KOPT-K1 (cell line): ENCODE results near the gene RNF212B.
A peak's percentile ranks its signal among the peaks of the same experiment; 100 is the strongest.
"Not testable (repeated sequence)": the region's sequence is repeated elsewhere in the genome, so short reads cannot be mapped to it uniquely, and the experiment has no call there.

Experiments
- H3K27ac ChIP-seq: fragments of 200-600 bp; sonication (generic); 2 replicates; pipeline ENCODE4 v1.5.1; 2016; ENCODE audit warnings: antibody characterized with exemption, mild to moderate bottlenecking, low read depth, low read length; ENCODE audit not compliant: poor library complexity, severe bottlenecking
- H3K36me3 ChIP-seq: fragments of 200-600 bp; sonication (generic); 2 replicates; pipeline ENCODE4 v1.5.1; 2017; ENCODE audit warnings: antibody characterized with exemption, mild to moderate bottlenecking, low read length, moderate library complexity; ENCODE audit not compliant: insufficient read depth
- H3K9me3 ChIP-seq: fragments of 200-600 bp; sonication (generic); 2 replicates; pipeline ENCODE4 v1.5.1; 2017; ENCODE audit warnings: antibody characterized with exemption, low read length, mild to moderate bottlenecking; ENCODE audit not compliant: insufficient read depth, poor library complexity, severe bottlenecking

RNF212B gene

DNA sequence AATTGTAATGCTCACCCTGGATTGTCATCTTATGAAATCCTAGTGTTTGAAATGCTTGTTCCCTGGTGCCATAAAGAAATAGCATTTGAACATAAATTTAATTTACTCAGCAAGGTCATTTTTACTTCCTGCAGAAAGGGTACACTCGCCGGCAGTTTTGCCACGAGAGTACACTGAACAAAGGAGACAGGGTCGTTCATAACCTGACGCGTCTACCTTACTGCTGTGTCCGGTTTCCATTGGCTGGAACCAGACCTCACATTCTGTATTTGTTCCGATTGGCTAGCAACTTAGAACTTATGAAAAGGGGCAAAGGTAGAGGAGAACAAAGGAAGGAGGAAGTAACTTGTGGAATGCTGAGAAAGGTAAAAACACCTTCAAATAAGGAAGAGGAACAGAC lies 23.1 kb downstream of the RNF212B start:
- not testable (repeated sequence) for H3K36me3 ChIP-seq, H3K9me3 ChIP-seq, H3K27ac ChIP-seq

DNA sequence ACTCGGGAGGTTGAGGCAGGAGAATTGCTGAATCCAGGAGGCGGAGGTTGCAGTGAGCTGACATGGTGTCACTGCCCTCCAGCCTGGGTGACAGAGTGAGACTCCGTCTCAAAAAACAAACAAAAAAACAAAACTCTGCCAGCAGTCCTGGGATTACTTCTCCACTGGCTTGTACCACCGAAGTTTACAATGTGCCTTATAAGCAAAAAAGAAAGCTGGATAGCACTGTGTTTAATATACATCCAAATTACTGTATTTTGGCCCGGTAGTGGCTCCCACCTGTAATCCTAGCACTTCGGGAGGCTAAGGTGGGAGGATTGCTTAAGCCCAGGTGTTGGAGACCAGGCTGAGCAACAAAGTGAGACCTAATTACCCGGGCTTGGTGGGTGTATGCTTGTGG lies 31.5 kb downstream of the RNF212B start:
- H3K27ac ChIP-seq = no peak overlapping the region
- H3K36me3 ChIP-seq = no peaks in the 10 kb centered on the region
- H3K9me3 ChIP-seq = no peaks in the 10 kb centered on the region

DNA sequence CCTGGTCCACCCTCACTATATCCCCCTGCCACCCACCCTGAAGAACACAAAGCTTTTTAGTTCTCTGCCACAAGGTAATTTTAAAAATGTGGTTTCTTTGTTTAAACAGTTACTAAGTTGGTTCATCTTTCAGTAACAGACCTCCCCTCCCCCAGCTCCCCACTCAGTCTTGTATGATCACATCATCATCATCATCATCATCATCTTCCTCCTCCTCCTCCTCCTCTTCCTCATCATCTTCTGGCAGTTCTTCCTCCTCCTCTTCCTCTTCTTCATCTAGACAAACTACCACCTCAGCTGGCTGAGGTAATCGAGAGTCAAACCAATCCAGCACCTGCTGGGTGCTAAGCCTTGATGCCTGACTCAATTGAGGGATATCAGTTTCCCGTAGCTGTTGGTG lies 37.7 kb downstream of the RNF212B start:
- H3K27ac ChIP-seq = no peak overlapping the region
- no peaks in the 10 kb centered on the region for H3K9me3 ChIP-seq
- H3K36me3 ChIP-seq = no peaks in the 10 kb centered on the region

DNA sequence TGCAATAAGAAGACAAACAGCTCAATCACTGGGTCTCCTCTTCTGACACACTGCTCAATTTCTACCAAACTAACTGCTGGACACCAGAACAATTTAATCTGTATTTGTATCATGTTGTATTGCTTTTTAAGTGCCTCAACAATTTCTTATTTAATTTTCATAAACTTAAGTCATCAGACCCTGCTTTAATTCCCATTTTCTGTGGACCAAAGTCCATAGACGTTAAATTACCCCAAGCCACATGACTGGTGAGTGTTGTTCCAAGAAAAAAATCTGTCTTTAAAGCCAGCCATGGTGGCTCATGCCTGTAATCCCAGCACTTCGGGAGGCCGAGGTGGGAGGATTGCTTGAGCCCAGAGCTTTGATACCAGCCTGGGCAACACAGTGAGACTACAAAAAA lies 39.5 kb downstream of the RNF212B start:
- no peaks in the 10 kb centered on the region for H3K36me3 ChIP-seq
- H3K9me3 ChIP-seq = no peaks in the 10 kb centered on the region
- H3K27ac ChIP-seq = no peak overlapping the region

DNA sequence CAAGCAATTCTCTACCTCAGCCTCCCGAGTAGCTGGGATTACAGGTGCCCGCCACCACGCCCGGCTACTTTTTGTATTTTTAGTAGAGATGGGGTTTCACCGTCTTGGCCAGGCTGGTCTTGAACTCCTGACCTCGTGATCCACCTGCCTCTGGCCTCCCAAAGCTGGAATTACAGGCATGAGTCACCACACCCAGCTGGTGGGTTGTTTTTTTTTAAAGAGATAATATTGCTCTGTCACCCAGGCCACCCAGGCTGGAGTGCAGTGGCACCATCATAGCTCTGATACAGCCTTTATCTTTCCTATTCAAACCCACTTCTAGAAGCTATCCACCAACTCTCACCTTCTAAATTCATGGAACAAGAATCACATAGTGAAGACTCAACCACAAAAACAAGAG lies 40.2 kb downstream of the RNF212B start:
- not testable (repeated sequence) for H3K36me3 ChIP-seq, H3K27ac ChIP-seq, H3K9me3 ChIP-seq

DNA sequence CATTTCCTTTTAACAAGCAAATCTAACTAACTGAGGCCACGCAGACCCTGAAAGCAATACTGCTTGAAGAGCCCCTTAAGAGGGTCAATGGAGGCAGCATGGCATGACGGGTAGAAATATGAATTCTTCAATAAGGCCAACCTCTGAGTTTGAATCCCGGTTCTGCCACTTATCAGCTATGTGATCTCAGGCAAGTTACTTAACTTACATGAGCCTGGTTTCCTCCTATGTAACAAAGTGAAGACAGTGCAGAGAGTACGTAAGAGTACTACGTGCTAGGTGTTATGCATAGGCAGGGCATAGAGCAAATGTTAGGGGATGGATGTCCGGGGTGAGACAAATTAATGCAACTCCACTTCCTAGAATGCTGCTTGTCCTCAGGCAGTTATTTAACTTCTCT lies 43.5 kb downstream of the RNF212B start:
- Histone ChIP-seq H3K27ac (no peak overlapping the region), H3K36me3 (no peaks in the 10 kb centered on the region), H3K9me3 (no peaks in the 10 kb centered on the region)

DNA sequence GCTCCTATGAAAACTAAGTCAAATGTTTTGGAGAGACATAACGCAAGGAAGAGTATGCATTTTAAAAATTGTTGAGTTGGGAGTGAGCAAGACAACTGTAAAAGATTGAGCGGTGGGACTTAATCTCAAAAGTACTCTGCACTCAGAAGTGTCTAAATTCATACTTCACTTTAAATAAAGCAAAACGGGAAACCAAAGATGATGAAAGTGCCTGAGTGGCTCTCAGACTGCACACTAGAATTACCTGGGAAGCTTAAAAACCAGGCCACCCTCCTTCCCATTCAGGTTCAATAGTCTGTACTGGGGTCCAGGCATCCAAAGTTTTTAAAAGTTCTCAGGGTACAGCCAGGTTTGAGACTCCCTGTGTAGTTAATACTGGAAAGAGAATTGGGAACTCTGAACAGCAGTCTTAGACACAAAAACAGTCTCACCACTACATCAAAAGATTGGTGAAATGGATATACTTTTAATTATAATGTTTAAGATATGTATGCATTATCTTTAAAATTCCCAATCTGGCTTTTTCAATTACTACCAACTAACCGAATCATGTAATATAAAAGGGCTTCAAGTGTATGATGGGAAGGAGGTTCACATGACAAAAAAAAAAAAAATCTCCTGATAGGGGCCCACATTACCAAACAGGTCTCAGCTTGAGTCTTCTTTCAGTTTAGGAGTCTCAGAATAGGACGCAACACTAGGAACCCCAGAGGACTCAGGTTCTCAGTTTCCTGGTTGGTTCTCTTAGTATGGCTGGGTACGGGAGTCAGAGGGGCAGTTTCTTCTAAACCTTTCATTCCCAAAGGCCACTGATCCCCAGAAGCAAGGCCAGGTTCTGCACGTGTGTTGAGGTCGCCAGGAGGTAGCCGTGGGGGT lies 47.2 kb downstream of the RNF212B start:
- Histone ChIP-seq H3K36me3 (no peaks in the 10 kb centered on the region), H3K9me3 (no peaks in the 10 kb centered on the region), H3K27ac (peak overlapping the region; percentile 71)

DNA sequence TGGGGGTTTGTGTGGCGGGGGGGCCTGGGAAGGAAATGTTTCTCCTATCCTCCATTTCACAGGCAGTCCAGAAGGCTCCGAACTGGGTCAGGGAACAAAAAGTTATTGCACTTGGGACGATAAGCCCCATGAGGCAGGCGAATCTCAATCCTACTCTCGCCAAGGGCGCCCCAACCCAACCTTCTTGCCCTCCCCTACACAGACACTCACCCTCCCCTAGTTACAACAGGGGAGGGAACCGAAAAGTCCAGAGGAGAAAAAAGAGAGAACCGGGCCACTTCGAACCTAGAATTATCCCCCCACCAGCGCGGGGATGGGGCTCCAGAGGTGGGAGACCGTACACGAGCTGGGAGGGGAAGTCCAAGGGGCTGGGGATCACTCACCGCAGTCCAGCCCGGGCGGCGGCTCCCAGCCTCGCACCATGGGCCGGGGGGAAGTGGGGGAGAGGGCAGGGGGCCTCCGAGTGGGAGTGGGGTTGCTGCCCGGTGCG lies 47.8 kb downstream of the RNF212B start:
- Histone ChIP-seq H3K27ac (peak overlapping the region; percentile 71), H3K36me3 (no peaks in the 10 kb centered on the region), H3K9me3 (no peaks in the 10 kb centered on the region)

DNA sequence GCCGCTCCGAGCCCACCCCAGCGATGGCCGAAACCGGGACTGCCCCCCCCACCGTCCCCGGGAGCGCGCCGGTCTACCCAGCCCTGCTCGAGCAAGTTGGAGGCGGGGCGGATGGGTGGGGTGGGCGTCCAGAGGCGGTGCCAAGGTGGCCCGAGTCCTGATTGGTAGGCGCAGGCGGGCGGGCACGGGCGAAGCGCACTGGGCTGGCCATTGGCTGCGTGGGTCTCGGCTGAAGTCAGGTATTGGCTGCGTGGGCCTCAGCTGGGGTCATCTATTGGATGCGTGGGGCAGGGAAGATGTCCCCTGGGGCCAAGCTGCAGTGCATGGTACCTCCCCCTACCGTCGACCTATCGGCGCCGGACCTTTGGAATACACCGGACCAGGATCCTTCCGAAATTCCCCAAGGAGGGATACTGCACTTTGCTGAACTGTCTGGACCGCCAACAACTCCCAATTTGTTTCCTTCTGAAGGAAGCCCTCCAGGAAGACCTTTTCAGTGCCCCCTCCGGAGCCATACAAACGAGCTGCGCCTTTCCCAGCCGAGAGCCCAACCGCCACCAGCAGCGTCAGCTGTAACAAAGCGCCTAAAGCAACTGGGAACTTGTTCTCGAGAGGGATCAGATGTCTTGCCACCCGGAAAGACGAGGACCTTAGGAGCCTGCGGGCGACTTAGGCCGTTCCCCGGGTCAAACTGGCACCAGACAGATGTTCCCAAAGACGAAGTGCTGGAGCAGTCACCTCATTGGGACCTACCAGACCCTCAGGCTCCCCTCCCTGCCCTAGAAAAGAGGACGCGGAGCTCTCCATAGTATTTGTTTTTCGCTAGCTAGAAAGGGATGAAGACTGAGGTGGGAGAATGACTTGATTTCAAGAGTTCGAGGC lies 48.5 kb downstream of the RNF212B start, which contains the start of gene HOMEZ:
HOMEZ (minus strand) TSS at position 113 of the 882 bp plus-strand sequence. CDS start 180 bp downstream, outside the sequence.
- H3K36me3 ChIP-seq = no peaks in the 10 kb centered on the region
- H3K27ac ChIP-seq = peak within 1 kb of the TSS; percentile 71
- H3K9me3 ChIP-seq = no peaks in the 10 kb centered on the region

DNA sequence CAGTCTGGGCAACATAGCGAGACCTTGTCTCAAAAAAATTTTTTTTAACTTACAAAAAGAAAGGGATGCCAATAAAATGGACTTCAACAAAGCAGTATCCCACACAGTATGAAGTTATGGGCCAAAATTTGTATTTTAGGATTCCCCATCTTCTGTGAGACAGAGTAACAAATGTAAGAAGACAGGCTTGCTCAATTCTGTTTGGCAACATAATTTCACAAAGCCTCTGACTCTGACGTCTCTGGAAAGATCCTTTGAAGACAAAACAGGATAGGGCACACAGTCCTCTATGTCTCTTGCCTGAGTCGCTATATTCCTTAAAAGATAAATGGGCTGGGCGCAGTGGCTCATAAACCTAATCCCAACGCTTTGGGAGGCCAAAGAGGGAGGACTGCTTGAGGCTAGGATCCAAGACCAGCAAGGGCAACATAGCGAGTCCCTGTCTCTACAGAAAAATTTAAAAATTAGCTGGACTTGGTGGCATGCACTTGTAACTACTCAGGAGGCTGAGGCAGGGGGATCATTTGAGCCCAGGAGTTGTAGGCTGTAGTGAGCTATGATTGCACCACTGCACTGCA lies 49.3 kb downstream of the RNF212B start:
- no peaks in the 10 kb centered on the region for H3K9me3 ChIP-seq
- peak overlapping the region; percentile 71 for H3K27ac ChIP-seq
- H3K36me3 ChIP-seq = no peaks in the 10 kb centered on the region

DNA sequence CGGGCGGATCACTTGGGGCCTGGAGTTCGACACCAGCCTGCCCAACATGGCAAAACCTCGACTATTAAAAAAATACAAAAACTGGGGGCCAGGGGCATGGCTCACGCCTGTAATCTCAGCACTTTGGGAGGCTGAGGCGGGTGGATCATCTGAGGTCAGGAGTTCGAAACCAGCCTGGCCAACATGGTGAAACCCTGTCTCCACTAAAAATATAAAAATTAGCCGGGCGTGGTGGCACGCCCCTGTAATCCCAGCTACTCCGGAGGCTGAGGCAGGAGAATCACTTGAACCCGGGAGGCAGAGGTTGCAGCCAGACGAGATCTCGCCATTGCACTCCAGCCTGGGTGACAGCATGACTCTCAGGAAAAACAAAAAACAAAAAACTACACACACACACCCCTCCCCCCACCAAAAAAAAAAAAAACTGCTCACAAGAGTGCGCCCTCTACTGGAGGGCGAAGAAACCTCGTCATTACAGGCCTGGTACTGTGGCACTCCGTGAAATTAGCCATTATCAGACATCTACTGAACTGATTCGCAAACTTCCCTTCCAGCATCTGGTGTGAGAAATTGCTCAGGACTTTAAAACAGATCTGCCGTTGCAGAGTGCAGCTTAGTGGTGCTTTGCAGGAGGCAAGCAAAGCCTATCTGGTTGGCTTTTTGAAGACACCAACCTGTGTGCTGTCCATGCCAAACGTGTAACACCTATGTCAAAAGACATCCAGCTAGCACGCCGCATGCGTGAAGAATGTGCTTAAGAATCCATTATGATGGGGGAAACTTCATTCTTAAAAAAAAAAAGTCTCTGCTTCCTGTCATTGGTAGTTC lies 57.2 kb downstream of the RNF212B start:
- Histone ChIP-seq H3K27ac (no peak overlapping the region), H3K36me3 (peaks cover 35% of the 10 kb centered on the region), H3K9me3 (no peaks in the 10 kb centered on the region)

DNA sequence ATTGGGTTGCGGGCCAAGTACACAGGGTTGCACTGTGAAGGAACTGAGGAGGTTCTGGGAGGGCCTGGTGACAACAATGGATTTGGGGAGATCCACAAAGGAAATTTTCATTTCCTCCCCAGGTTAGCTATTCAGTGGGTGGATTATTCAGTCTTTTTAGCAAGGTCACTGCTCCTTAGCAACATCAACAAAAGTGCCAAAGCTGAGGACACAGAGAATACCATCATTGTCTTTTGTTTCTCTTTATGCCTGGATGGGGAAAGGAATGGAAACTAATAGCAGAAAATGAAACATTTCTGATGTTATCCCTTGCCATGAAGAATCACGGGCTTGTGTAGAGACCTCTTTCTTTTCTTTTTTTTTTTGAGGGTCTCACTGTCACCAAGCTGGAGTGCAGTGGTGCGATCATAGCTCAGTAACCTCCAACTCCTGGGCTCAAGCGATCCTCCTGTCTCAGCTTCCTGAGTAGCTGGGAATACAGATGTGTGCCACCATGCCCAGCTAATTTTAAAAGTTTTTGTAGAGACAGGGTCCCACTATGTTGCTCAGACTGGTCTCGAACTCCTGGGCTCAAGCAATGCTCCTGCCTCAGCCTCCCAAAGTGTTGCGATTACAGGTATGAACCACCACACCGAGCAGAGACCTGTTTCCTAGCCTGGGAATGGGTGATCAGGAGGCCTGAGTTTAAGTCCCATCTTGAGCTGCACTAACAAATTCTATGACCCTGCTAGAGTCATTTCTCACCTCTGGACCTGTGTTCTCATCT lies 58.5 kb downstream of the RNF212B start:
- H3K36me3 ChIP-seq = peaks cover 35% of the 10 kb centered on the region
- H3K9me3 ChIP-seq = no peaks in the 10 kb centered on the region
- H3K27ac ChIP-seq = no peak overlapping the region

DNA sequence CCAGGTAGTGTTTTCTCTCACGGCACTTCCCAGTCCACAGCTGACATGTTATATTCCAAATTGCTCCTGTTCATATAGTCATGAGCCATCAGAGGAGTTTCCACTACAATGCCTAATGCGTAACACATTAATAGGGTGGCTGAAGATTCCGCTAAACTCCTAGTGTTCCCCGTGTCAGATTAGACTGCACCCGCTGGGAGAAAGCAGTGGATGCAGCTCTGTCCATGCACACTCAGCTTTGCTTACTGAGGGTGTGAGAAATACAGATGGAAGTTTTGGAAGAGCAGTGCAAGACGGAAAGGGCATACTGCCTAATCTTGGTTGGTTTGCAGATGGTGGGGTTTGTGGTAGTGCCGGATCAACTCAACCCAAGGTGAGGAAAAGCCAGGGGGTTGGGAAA lies 59.4 kb downstream of the RNF212B start:
- Histone ChIP-seq H3K27ac (no peak overlapping the region), H3K9me3 (no peaks in the 10 kb centered on the region), H3K36me3 (peaks cover 35% of the 10 kb centered on the region)
